COLO668 (cell line): ENCODE results near the gene RIIAD1.
A peak's percentile ranks its signal among the peaks of the same experiment; 100 is the strongest.
"Not testable (repeated sequence)": the region's sequence is repeated elsewhere in the genome, so short reads cannot be mapped to it uniquely, and the experiment has no call there.

ENCODE experiments used
- DNase-seq: peaks from one replicate; lab custom pipeline; 2025; ENCODE audit not compliant: unreplicated experiment; lab: John Stamatoyannopoulos, UW

RIIAD1 gene, protein sequence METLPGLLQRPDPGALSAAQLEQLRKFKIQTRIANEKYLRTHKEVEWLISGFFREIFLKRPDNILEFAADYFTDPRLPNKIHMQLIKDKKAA

DNA sequence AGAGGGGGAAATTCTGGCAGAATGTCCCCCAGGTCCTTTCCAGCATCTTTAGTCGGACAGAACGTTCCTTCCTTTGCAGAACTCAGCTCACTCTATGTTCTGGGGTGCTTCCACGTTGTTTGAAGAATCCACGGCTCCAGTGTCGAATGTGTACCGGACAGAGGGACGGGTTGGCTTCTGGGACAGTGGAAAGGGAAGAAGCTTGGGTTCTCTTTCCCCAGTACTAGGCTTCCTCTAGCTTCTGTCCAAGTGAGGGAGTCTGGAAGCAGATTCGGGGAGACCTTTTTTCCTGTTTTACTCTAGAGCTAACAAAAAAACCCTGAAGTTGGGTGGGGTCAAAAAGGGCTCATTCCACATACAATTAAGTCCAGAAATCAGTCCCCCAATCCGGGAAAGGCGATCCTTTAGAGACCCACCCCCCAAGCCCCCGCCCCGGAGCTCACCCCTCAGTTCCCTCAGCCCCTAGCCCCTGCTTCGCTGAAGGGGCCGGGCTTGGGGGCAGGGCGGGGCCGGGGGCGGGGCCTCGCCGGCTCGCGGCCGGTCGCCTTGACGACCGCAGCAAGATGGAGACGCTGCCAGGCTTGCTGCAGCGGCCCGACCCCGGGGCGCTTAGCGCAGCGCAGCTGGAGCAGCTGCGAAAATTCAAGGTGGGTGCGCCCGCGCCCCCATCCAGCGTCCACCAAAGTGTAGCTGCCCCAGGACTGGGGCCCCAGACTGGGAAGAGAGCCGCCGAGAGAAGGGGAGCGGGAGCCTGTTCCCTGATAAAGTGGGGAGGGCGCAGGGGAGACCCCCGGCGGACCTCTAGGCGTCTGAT is at the start of gene RIIAD1:
TSS of gene RIIAD1 (plus strand) at position 549 of the 814 bp plus-strand sequence. CDS start at position 564, 15 bp downstream.
- peak; percentile 44 for DNase-seq

- DNase-seq: no peak
Observed at GRCh38 chr1:151673407-151673806, 47.9 kb upstream of the RIIAD1 start.

DNA sequence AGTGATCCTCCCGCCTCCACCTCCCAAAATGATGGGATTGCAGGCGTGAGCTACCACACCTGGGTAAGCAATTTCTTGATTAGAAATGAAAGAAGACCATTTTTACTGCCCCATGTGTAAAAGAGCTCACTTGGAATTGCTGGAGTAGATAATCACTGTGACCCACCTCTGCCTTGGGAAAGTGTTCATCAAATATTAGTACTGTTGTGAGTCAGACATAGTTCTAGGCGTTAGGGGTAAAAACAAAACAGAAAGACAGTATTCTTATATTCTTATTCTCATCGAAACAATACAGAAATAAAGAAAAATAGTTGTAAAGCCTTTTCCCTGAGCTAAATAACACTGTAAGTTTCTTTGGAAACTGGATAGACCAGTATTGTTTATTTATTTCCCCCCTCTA is 40.9 kb upstream of the RIIAD1 start:
- DNase-seq: no peak

DNA sequence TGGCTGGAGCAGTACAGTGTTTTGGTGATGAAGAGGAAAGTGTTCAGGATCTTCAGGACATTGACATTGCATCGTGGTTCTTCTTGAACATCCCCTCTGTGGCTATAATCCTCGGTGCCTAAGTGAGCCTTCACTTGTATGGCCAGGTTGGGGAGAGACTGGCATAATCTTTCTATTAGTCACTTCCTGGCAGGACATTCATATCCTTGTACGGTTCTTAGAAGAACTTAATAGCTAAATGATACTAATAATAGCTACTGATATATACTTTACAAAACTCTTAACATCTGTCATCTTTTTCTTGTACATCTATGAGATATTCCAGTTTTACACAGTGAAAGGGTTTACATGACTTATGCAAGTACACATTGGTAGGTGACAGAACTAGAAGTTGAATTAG is 40.5 kb upstream of the RIIAD1 start:
- no peak for DNase-seq

DNA sequence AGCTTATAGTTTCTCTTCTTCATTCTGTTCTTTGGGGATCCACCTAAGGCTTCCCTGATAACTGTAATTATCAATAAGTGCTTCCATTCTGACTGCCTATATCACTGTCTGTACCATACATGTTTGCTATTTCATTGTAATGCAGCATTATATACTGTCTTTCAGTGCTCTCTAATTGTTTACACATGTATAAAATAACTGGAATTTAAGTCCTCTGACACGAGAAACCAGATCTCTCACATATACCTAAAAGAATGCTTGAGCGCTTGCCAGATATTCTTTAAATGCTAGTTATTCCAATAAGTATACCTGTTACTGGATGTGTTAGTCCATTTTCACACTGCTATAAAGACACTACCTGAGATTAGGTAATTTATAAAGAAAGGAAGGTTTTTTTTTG is 39.4 kb upstream of the RIIAD1 start:
- no peak for DNase-seq

DNA sequence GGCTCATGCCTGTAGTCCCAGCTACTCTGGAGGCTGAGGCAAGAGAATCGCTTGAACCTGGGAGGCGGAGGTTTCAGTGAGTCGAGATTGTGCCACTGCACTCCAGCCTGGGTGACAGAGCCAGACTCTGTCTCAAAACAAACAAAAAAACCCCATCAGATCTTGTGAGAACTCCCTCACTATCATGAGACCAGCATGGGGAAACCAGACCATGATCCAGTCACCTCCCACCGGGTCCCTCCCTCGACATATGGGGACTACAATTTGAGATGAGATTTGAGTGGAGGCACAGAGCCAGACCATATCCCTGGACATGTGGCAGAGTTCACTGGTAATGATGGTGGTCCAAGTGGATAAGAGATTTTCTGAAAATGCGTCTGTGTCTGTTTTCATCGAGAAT is 38.4 kb upstream of the RIIAD1 start:
- DNase-seq: not testable (repeated sequence)

DNA sequence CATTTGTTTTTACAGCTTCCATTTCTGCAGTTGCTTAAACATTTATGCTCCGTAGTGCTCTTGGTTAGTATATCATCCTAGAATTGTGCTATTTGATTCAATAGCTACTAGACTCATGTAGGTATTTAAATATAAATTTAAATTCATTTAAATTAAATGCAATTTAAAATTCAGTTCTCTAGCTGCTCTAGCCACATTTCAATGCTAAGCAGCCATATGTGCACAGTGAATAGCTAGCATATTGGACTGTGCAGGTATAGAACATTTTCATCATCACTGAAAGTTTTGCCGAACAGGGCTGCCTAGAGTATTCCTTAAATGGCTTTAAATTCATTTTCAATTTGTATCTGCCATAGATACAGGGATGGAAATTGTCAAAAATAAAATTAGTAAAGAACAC is 37.2 kb upstream of the RIIAD1 start:
- DNase-seq: no peak

DNA sequence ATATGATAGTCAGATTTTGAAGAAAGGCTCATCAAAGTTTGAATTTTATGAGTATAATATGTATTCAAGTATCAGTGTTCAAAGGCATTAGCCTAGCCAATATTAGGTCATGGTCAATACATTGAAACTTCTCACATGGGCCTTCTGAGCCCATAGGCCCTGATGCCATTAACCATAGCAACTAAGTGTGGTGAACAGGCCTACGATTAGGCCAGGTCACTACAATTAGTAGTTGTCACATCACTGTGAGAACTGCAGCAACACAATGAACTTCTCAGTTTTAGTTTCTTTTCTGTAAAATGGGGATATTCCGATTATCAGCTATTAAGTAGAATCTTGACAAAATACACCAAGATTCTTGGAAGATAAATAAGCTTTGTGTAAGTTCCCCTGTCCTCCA is 34.8 kb upstream of the RIIAD1 start:
- DNase-seq: no peak

DNA sequence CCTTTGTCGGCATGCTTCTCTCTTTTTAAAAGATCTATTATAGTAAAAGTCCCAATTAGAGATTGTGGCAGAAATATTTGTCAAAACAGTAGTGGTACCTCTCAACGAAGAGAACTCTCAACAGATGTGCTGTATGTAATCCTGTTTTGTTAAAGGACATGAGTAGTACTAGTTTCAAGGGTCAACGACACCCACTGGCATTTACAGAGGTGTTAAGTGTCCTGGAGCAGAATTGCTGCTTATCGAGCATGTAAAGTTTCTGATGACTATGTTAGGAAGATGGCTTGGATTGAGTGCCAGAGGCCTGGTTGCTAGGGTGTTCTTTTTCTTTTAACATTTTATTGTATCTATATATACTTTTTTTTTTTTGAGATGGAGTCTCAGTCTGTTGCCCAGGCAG is 31.8 kb upstream of the RIIAD1 start:
- no peak for DNase-seq

GRCh38 chr1:151692226-151692625 is 29.1 kb upstream of the RIIAD1 start:
- no peak for DNase-seq

DNA sequence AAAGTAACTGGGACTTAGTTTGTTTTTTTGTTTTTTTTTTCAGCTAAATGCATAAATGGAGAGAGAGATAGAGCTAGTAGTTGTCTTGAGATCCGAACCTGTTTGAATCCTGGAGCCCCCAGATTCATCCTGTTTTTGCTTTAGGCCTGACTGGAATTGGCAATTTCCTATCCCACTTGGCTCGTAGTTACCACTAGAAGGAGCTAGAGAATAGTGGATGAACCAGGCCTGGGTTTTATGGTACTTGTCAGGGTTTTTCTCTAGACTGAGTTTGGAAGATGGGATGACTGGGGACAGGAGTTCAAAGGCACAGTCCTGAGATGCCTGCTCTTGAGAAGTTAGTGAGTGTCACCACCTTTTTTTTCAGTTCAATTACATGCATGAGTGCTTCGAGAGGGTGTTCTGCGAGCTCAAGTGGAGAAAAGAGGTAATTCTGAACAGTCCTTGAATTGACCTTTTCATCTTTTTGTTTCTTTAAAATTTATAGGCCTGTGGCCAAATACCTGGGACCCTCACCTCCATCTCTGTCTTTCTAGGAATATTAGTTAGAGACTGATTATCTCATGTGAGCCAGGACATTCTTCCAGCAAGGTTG is 28.2 kb upstream of the RIIAD1 start:
- peak; percentile 20 for DNase-seq

- no peak for DNase-seq
Observed at GRCh38 chr1:151701515-151701914, 19.8 kb upstream of the RIIAD1 start.

GRCh38 chr1:151702936-151703335 is 18.4 kb upstream of the RIIAD1 start:
- DNase-seq: no peak

GRCh38 chr1:151703813-151704212 is 17.5 kb upstream of the RIIAD1 start:
- no peak for DNase-seq

DNA sequence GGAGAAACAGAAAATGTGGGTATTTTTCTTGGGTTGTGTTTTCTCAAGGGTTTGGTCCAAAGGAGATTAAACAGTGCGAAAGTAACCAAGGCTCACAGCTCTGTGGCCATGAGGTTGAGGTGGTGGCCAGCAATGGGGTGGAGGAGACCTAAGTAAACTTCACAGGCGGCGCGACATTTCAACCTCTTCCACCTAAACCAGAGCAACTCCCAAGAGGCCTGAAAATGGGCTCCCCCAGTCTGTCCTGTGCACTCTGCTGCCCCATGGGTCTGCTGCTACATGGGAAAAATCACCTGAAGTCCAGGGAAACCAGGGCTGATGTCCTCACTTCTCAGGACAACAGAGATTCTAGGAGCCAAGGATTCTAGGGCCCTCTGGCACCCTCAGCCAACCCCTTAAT is 17.1 kb upstream of the RIIAD1 start:
- DNase-seq: no peak

GRCh38 chr1:151705146-151705545 is 16.2 kb upstream of the RIIAD1 start:
- no peak for DNase-seq

GRCh38 chr1:151705753-151706463 is 15.4 kb upstream of the RIIAD1 start:
- DNase-seq: no peak

GRCh38 chr1:151706464-151707415 is 14.6 kb upstream of the RIIAD1 start:
- DNase-seq: no peak

DNA sequence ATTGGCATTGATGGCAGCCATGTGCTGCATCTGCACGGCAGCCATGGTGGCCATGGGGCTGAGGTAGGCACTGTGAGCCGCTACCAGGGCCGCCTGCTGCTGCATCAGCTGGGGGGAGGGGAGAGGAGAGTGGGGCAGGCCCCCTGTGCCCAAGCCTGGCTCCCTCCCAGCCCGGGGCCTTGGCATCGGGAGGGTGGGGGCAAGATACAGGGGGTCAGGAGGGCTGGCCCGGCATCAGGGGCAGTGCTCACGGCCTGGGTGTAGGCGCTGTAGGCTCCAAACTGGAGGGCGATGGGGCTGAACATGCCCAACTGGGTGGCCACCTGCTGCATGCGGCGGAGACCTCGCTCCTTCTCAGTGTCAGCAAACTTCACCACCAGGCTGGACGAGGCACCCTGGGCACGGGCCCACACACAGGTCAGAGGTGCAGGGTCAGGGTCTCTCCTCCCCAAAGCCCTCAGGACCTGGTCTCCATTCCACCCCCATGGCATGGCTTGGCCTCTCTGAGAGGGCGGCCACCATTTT is 13.7 kb upstream of the RIIAD1 start:
- no peak for DNase-seq

DNA sequence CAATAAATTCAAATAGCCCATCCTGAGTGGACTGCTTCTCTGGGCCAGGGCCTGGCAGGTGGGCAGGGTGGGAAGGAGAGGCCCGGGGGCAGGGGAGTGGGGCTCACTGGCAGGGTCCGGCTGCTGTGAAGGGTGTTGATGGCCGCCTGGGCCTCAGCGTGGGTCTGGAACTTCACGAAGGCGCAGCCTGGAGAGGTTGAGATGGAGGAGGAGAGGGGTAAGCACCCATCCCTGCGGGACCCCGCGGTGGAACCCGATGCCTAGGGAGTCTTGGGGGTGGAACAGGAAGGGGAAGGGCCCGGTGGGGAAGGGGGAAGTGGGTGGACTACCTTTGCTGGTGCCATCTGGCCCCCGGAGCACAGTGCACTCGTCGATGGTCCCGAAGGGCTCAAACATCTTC is 12.4 kb upstream of the RIIAD1 start:
- no peak for DNase-seq
